ENCODE results near the gene CTBP2.

CTBP2 gene

GRCh38 chr10:124997771-124998623, 162.4 kb downstream of the CTBP2 start:
- POLR2A ChIA-PET, result no interaction called here
- CTCF ChIA-PET, result no interaction called here
- no peak for TF ChIP-seq CTBP1 (IDR thresholded peaks at IDR 0.05; ENCODE audit: borderline replicate concordance)
- no peak for DNase-seq (ENCODE audit: extremely low spot score)

- POLR2A ChIA-PET, result no interaction called here
- no peak for DNase-seq (ENCODE audit: extremely low spot score)
These were observed 163.1 kb downstream of the CTBP2 start for GRCh38 chr10:124997306-124997705.

GRCh38 chr10:124996854-124997215, 163.5 kb downstream of the CTBP2 start:
- CTCF ChIA-PET, result interaction anchor here (0.5 kb wide), 1 partner anchor 1471 kb away, joined by 3 read pairs; no protein-coding TSS in a partner anchor

More at GRCh38 chr10:124997306-124997705, 163.1 kb downstream of the CTBP2 start:
- TF ChIP-seq SP1 (IDR thresholded peaks at IDR 0.05), result no peak
- no peak for TF ChIP-seq PKNOX1 (IDR thresholded peaks at IDR 0.05)
- no peak for TF ChIP-seq BHLHE40 (IDR thresholded peaks at IDR 0.05; ENCODE audit: borderline replicate concordance)
- no peak for TF ChIP-seq HDGF (IDR thresholded peaks at IDR 0.05; ENCODE audit: borderline replicate concordance)
- TF ChIP-seq FOXK2 (IDR thresholded peaks at IDR 0.05), result no peak
- no peak for TF ChIP-seq ELF4 (IDR thresholded peaks at IDR 0.05)
- TF ChIP-seq LEF1 (IDR thresholded peaks at IDR 0.05; ENCODE audit: borderline replicate concordance), result no peak
- TF ChIP-seq ARNT (IDR thresholded peaks at IDR 0.05), result no peak
- no peak for TF ChIP-seq TARDBP (IDR thresholded peaks at IDR 0.05)
- TF ChIP-seq SUZ12 (IDR thresholded peaks at IDR 0.05), result no peak
- TF ChIP-seq L3MBTL2 (conservative IDR thresholded peaks at IDR 0.05), result no peak
- TF ChIP-seq NFRKB (IDR thresholded peaks at IDR 0.05), result no peak
- TF ChIP-seq ZNF384 (IDR thresholded peaks at IDR 0.05), result no peak
- no peak for TF ChIP-seq FOXM1 (IDR thresholded peaks at IDR 0.05; ENCODE audit: borderline replicate concordance)
- TF ChIP-seq CTBP1 (IDR thresholded peaks at IDR 0.05; ENCODE audit: borderline replicate concordance), result no peak
- TF ChIP-seq FOXA1 (IDR thresholded peaks at IDR 0.05), result no peak
- CTCF ChIA-PET, result no interaction called here

GRCh38 chr10:124996127-124996853, 164.1 kb downstream of the CTBP2 start:
- POLR2A ChIA-PET, result no interaction called here
- CTCF ChIA-PET, result interaction anchor here (0.5 kb wide), 1 partner anchor 1471 kb away, joined by 3 read pairs; no protein-coding TSS in a partner anchor
- DNase-seq (ENCODE audit: extremely low spot score), result no peak
- no peak for TF ChIP-seq ARNT (IDR thresholded peaks at IDR 0.05)
- no peak for TF ChIP-seq CTBP1 (IDR thresholded peaks at IDR 0.05; ENCODE audit: borderline replicate concordance)
- no peak for TF ChIP-seq L3MBTL2 (conservative IDR thresholded peaks at IDR 0.05)
- no peak for TF ChIP-seq HDGF (IDR thresholded peaks at IDR 0.05; ENCODE audit: borderline replicate concordance)
- no peak for TF ChIP-seq NFRKB (IDR thresholded peaks at IDR 0.05)
- no peak for TF ChIP-seq BHLHE40 (IDR thresholded peaks at IDR 0.05; ENCODE audit: borderline replicate concordance)

More at GRCh38 chr10:124996854-124997215, 163.5 kb downstream of the CTBP2 start:
- POLR2A ChIA-PET, result no interaction called here
- no peak for TF ChIP-seq ELF4 (IDR thresholded peaks at IDR 0.05)
- TF ChIP-seq SUZ12 (IDR thresholded peaks at IDR 0.05), result no peak
- TF ChIP-seq CTBP1 (IDR thresholded peaks at IDR 0.05; ENCODE audit: borderline replicate concordance), result no peak
- TF ChIP-seq FOXK2 (IDR thresholded peaks at IDR 0.05), result no peak
- TF ChIP-seq FOXA1 (IDR thresholded peaks at IDR 0.05), result no peak
- no peak for TF ChIP-seq ZNF384 (IDR thresholded peaks at IDR 0.05)
- no peak for TF ChIP-seq PKNOX1 (IDR thresholded peaks at IDR 0.05)
- TF ChIP-seq LEF1 (IDR thresholded peaks at IDR 0.05; ENCODE audit: borderline replicate concordance), result no peak
- TF ChIP-seq ARNT (IDR thresholded peaks at IDR 0.05), result no peak
- TF ChIP-seq NFRKB (IDR thresholded peaks at IDR 0.05), result no peak
- TF ChIP-seq L3MBTL2 (conservative IDR thresholded peaks at IDR 0.05), result no peak
- TF ChIP-seq HDGF (IDR thresholded peaks at IDR 0.05; ENCODE audit: borderline replicate concordance), result no peak
- TF ChIP-seq FOXM1 (IDR thresholded peaks at IDR 0.05; ENCODE audit: borderline replicate concordance), result no peak
- no peak for TF ChIP-seq SP1 (IDR thresholded peaks at IDR 0.05)
- TF ChIP-seq TARDBP (IDR thresholded peaks at IDR 0.05), result no peak
- TF ChIP-seq BHLHE40 (IDR thresholded peaks at IDR 0.05; ENCODE audit: borderline replicate concordance), result no peak
- DNase-seq (ENCODE audit: extremely low spot score), result no peak

GRCh38 chr10:124995605-124996004, 164.8 kb downstream of the CTBP2 start:
- no peak for DNase-seq (ENCODE audit: extremely low spot score)
- CTCF ChIA-PET, result no interaction called here
- POLR2A ChIA-PET, result no interaction called here
- TF ChIP-seq BHLHE40 (IDR thresholded peaks at IDR 0.05; ENCODE audit: borderline replicate concordance) (no peak), PKNOX1 (IDR thresholded peaks at IDR 0.05) (no peak)
